ENCODE results near the gene LINS1.

GRCh38 chr15:100591835-100592234, 10.1 kb downstream of the LINS1 start:
- TF ChIP-seq YY1 (IDR thresholded peaks at IDR 0.05; ENCODE audit: insufficient read depth, insufficient read length): no peak
- no peak for TF ChIP-seq SUZ12 (IDR thresholded peaks at IDR 0.05; ENCODE audit: extremely low read depth, insufficient read depth, insufficient read length)
